Peyer's patch (tissue), 4 donors: Measurements from ENCODE around the gene TMC3. TPM values are rescaled to one million over a fixed set of nuclear protein-coding genes. Genes with fewer than 3 reads are reported as not detected.

Source experiments
- DNase-seq, 3 donors: peaks; one replicate each; pipeline ENCODE4 v3.0.0-alpha.2; 2017 to 2019
- H3K27ac ChIP-seq, 4 donors: fragments of 200-600 bp; sonication (generic); one replicate each; pipeline ENCODE4 v1.5.1; 2016 to 2019
- H3K27me3 ChIP-seq, 2 donors: fragments of 200-600 bp; sonication (generic); one replicate each; pipeline ENCODE4 v1.5.1; 2019
- H3K36me3 ChIP-seq, 3 donors: fragments of 200-600 bp; sonication (generic); one replicate each; pipeline ENCODE4 v1.5.1; 2016 to 2019
- H3K4me1 ChIP-seq, 4 donors: fragments of 200-600 bp; sonication (generic); one replicate each; pipeline ENCODE4 v1.5.1; 2016 to 2019
- H3K4me3 ChIP-seq, 4 donors: fragments of 200-600 bp; sonication (generic); 1 replicate in 3 of 4; 2 replicates in 1 of 4; pipeline ENCODE4 v1.5.1; 2016 to 2019; ENCODE audit warnings: mild to moderate bottlenecking in 1 of 4
- H3K9me3 ChIP-seq, 4 donors: fragments of 200-600 bp; sonication (generic); one replicate each; pipeline ENCODE4 v1.5.1; 2016 to 2019; ENCODE audit warnings: mild to moderate bottlenecking in 1 of 4
- CTCF ChIP-seq, 6 experiments: fragments of 450-650 bp in 4 of 6; fragments of 200-600 bp in 2 of 6; sonication (generic) in 1 of 6; IDR thresholded peaks; one replicate each; pipeline ENCODE4 v1.5.1; 2017 to 2019; ENCODE audit warnings: antibody characterized with exemption in 6 of 6, mild to moderate bottlenecking in 3 of 6, moderate library complexity in 1 of 6
- POLR2A ChIP-seq, 2 donors: fragments of 450-650 bp; IDR thresholded peaks; one replicate each; pipeline ENCODE4 v1.5.1; 2017; ENCODE audit warnings: antibody characterized with exemption in 2 of 2, mild to moderate bottlenecking in 2 of 2, moderate library complexity in 2 of 2
- total RNA-seq, 4 donors: library from RNA; depleted of rRNA; stranded (reverse); fragments of >200 nt; gene quantifications; one replicate each; pipeline ENCODE4 v1.1.0, GENCODE V29; 2016

TMC3 gene
- total RNA-seq, 4 donors from 2014 or later, result not detected

- no peak for DNase-seq
- Histone ChIP-seq H3K9me3 (no peaks in the 10 kb centered on the region), H3K4me1 (peaks cover 0 to 29% (median 6%) of the 10 kb centered on the region in 4 donors), H3K27me3 (no peaks in the 10 kb centered on the region), H3K36me3 (no peaks in the 10 kb centered on the region), H3K27ac (peak overlapping the region; percentile 75 to 93 (median 88)), H3K4me3 (peak overlapping the region; percentile 47 to 64 (median 50))
- TF ChIP-seq CTCF (IDR thresholded peaks at IDR 0.05) (no peak), POLR2A (IDR thresholded peaks at IDR 0.05) (no peak)
Observed at GRCh38 chr15:81297147-81297572, 76.9 kb downstream of the TMC3 start.

DNA sequence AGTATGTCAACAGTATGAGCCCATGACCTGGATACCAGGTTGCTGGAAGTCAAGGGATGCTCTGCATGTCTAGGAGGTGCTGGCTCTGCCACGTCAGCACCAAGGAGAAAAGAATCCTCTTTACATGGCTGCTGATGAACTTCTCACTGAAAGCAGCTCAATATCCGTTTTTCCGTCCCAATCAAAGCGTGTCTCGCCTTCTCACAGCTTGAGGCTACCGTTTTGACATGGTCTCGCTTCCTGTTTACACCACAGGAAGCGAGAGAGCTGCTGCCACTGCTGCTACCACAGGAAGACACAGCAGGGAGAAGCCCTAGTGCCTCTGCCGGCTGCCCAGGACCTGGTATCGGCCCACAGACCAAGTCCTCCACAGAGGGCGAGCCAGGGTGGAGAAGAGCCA is 77.3 kb downstream of the TMC3 start:
- TF ChIP-seq CTCF (IDR thresholded peaks at IDR 0.05), result no peak
- TF ChIP-seq POLR2A (IDR thresholded peaks at IDR 0.05), result peak; percentile 39 to 41
- Histone ChIP-seq H3K27me3 (no peaks in the 10 kb centered on the region), H3K4me3 (peak overlapping the region; percentile 47 to 64 (median 50)), H3K27ac (peak overlapping the region; percentile 75 to 93 (median 88)), H3K9me3 (no peaks in the 10 kb centered on the region), H3K36me3 (no peaks in the 10 kb centered on the region), H3K4me1 (peaks cover 0 to 29% (median 8%) of the 10 kb centered on the region in 4 donors)
- peak in 2 of 3 donors; percentile 93 to 94 for DNase-seq

GRCh38 chr15:81296186-81296585 is 77.8 kb downstream of the TMC3 start:
- no peak for TF ChIP-seq POLR2A (IDR thresholded peaks at IDR 0.05)
- TF ChIP-seq CTCF (IDR thresholded peaks at IDR 0.05), result no peak
- no peaks in the 10 kb centered on the region for H3K27me3 ChIP-seq
- DNase-seq, result peak in 1 of 3 donors; percentile 42
- peak overlapping the region; percentile 75 to 93 (median 88) for H3K27ac ChIP-seq
- peak overlapping the region in 3 of 4 donors; percentile 1 to 64 (median 47) for H3K4me3 ChIP-seq
- H3K9me3 ChIP-seq, result no peaks in the 10 kb centered on the region
- peaks cover 0 to 29% (median 10%) of the 10 kb centered on the region in 4 donors for H3K4me1 ChIP-seq
- H3K36me3 ChIP-seq, result no peaks in the 10 kb centered on the region

DNA sequence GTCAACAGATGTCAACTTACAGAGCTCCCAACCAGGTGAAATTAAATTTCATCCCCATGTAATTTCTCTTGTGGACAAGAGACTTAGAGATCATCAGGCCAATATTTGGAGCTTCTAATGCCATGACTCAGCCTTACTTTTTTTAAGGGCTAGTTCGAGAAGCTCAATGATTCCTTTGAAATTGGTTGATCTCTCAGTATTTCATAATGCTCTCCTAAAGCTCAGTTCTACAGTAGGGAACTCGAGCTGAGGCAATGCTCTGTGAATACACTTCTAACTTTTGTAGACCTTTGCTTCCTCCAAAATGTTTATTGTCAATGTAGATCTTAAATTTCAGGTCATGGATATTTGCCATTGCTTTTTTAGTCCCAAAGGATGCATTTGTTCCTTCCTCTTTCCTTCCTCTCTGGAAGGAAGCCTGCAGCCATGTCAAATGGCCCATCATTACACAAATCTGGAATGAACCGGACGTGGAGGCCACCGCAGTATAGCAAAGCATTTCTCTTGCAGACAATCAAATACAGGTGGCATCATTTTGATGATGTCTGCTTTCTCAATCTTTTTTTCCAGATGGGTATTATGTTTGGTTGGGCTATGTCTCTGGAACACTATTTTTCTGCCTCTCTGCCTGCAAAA is 78.4 kb downstream of the TMC3 start:
- peak overlapping the region; percentile 75 to 93 (median 88) for H3K27ac ChIP-seq
- no peaks in the 10 kb centered on the region for H3K36me3 ChIP-seq
- no peak for TF ChIP-seq CTCF (IDR thresholded peaks at IDR 0.05)
- no peak for TF ChIP-seq POLR2A (IDR thresholded peaks at IDR 0.05)
- peaks cover 0 to 29% (median 10%) of the 10 kb centered on the region in 4 donors for H3K4me1 ChIP-seq
- H3K27me3 ChIP-seq, result no peaks in the 10 kb centered on the region
- no peak overlapping the region for H3K4me3 ChIP-seq
- no peaks in the 10 kb centered on the region for H3K9me3 ChIP-seq
- peak in 1 of 3 donors; percentile 44 for DNase-seq

- no peaks in the 10 kb centered on the region for H3K9me3 ChIP-seq
- H3K4me1 ChIP-seq, result peaks cover 0 to 29% (median 10%) of the 10 kb centered on the region in 4 donors
- H3K36me3 ChIP-seq, result no peaks in the 10 kb centered on the region
- H3K4me3 ChIP-seq, result peak overlapping the region in 2 of 4 donors; percentile 38 to 45
- DNase-seq, result peak in 1 of 3 donors; percentile 59
- peak overlapping the region; percentile 62 to 93 (median 88) for H3K27ac ChIP-seq
- no peaks in the 10 kb centered on the region for H3K27me3 ChIP-seq
- TF ChIP-seq CTCF (IDR thresholded peaks at IDR 0.05) (no peak), POLR2A (IDR thresholded peaks at IDR 0.05) (no peak)
Observed at GRCh38 chr15:81294516-81294880, 79.5 kb downstream of the TMC3 start.
